ENCODE measurements around the gene GET3.
"Not testable (repeated sequence)": the region's sequence is repeated elsewhere in the genome, so short reads cannot be mapped to it uniquely, and the experiment has no call there.

The GET3 gene

GRCh38 chr19:12720296-12720695, 17.0 kb upstream of the GET3 start:
- no peaks in the 10 kb centered on the region for H3K9me3 ChIP-seq (ENCODE audit: insufficient read depth, low read length)
- peaks cover 7% of the 10 kb centered on the region for H3K4me1 ChIP-seq (ENCODE audit: insufficient read depth, insufficient read length)
- TF ChIP-seq SUZ12 (IDR thresholded peaks at IDR 0.05; ENCODE audit: extremely low read depth, insufficient read depth, insufficient read length) (no peak), ZNF274 (IDR thresholded peaks at IDR 0.05; ENCODE audit: low read depth, low read length) (no peak), YY1 (IDR thresholded peaks at IDR 0.05; ENCODE audit: insufficient read depth, insufficient read length) (no peak)
- no peak overlapping the region for H3K4me3 ChIP-seq (ENCODE audit: insufficient read length, low read depth)
- H3K27me3 ChIP-seq (ENCODE audit: insufficient read depth, insufficient read length) = no peaks in the 10 kb centered on the region
- peak overlapping the region; percentile 1 for H3K9ac ChIP-seq (ENCODE audit: insufficient read length, low read depth)
- H3K36me3 ChIP-seq (ENCODE audit: insufficient read depth, insufficient read length, low read length) = peaks cover 59% of the 10 kb centered on the region
- DNase-seq (ENCODE audit: low read depth, low spot score) = no peak

GRCh38 chr19:12720851-12721655, 16.2 kb upstream of the GET3 start:
- peak overlapping the region; percentile 94 for H3K9ac ChIP-seq (ENCODE audit: insufficient read length, low read depth)
- peaks cover 7% of the 10 kb centered on the region for H3K4me1 ChIP-seq (ENCODE audit: insufficient read depth, insufficient read length)
- DNase-seq (ENCODE audit: low read depth, low spot score) = no peak
- H3K36me3 ChIP-seq (ENCODE audit: insufficient read depth, insufficient read length, low read length) = peaks cover 51% of the 10 kb centered on the region
- no peaks in the 10 kb centered on the region for H3K27me3 ChIP-seq (ENCODE audit: insufficient read depth, insufficient read length)
- no peaks in the 10 kb centered on the region for H3K9me3 ChIP-seq (ENCODE audit: insufficient read depth, low read length)
- peak overlapping the region; percentile 80 for H3K4me3 ChIP-seq (ENCODE audit: insufficient read length, low read depth)
- TF ChIP-seq YY1 (IDR thresholded peaks at IDR 0.05; ENCODE audit: insufficient read depth, insufficient read length) = no peak
- no peak for TF ChIP-seq ZNF274 (IDR thresholded peaks at IDR 0.05; ENCODE audit: low read depth, low read length)
- TF ChIP-seq SUZ12 (IDR thresholded peaks at IDR 0.05; ENCODE audit: extremely low read depth, insufficient read depth, insufficient read length) = no peak

GRCh38 chr19:12721656-12722565, 15.4 kb upstream of the GET3 start:
- Histone ChIP-seq H3K36me3 (ENCODE audit: insufficient read depth, insufficient read length, low read length) (peaks cover 45% of the 10 kb centered on the region), H3K4me3 (ENCODE audit: insufficient read length, low read depth) (peak overlapping the region; percentile 80), H3K4me1 (ENCODE audit: insufficient read depth, insufficient read length) (peaks cover 7% of the 10 kb centered on the region), H3K9me3 (ENCODE audit: insufficient read depth, low read length) (no peaks in the 10 kb centered on the region), H3K27me3 (ENCODE audit: insufficient read depth, insufficient read length) (no peaks in the 10 kb centered on the region), H3K9ac (ENCODE audit: insufficient read length, low read depth) (peak overlapping the region; percentile 94)
- no peak for TF ChIP-seq YY1 (IDR thresholded peaks at IDR 0.05; ENCODE audit: insufficient read depth, insufficient read length)
- no peak for TF ChIP-seq SUZ12 (IDR thresholded peaks at IDR 0.05; ENCODE audit: extremely low read depth, insufficient read depth, insufficient read length)
- no peak for DNase-seq (ENCODE audit: low read depth, low spot score)

- peaks cover 39% of the 10 kb centered on the region for H3K36me3 ChIP-seq (ENCODE audit: insufficient read depth, insufficient read length, low read length)
- peak overlapping the region; percentile 94 for H3K9ac ChIP-seq (ENCODE audit: insufficient read length, low read depth)
- H3K4me3 ChIP-seq (ENCODE audit: insufficient read length, low read depth) = peak overlapping the region; percentile 80
- DNase-seq (ENCODE audit: low read depth, low spot score) = peak; percentile 98
- no peak for TF ChIP-seq YY1 (IDR thresholded peaks at IDR 0.05; ENCODE audit: insufficient read depth, insufficient read length)
- no peak for TF ChIP-seq ZNF274 (IDR thresholded peaks at IDR 0.05; ENCODE audit: low read depth, low read length)
- no peaks in the 10 kb centered on the region for H3K27me3 ChIP-seq (ENCODE audit: insufficient read depth, insufficient read length)
- no peaks in the 10 kb centered on the region for H3K9me3 ChIP-seq (ENCODE audit: insufficient read depth, low read length)
- H3K4me1 ChIP-seq (ENCODE audit: insufficient read depth, insufficient read length) = peaks cover 7% of the 10 kb centered on the region
These were observed 14.5 kb upstream of the GET3 start for GRCh38 chr19:12722566-12723380.

- TF ChIP-seq SUZ12 (IDR thresholded peaks at IDR 0.05; ENCODE audit: extremely low read depth, insufficient read depth, insufficient read length) (no peak), ZNF274 (IDR thresholded peaks at IDR 0.05; ENCODE audit: low read depth, low read length) (no peak), YY1 (IDR thresholded peaks at IDR 0.05; ENCODE audit: insufficient read depth, insufficient read length) (no peak)
- H3K9ac ChIP-seq (ENCODE audit: insufficient read length, low read depth) = peak overlapping the region; percentile 90
- DNase-seq (ENCODE audit: low read depth, low spot score) = no peak
- H3K36me3 ChIP-seq (ENCODE audit: insufficient read depth, insufficient read length, low read length) = peaks cover 38% of the 10 kb centered on the region
- peak overlapping the region; percentile 80 for H3K4me3 ChIP-seq (ENCODE audit: insufficient read length, low read depth)
- no peaks in the 10 kb centered on the region for H3K27me3 ChIP-seq (ENCODE audit: insufficient read depth, insufficient read length)
- no peaks in the 10 kb centered on the region for H3K9me3 ChIP-seq (ENCODE audit: insufficient read depth, low read length)
- H3K4me1 ChIP-seq (ENCODE audit: insufficient read depth, insufficient read length) = peaks cover 7% of the 10 kb centered on the region
These were observed 14.0 kb upstream of the GET3 start for GRCh38 chr19:12723381-12723640.

- peaks cover 4% of the 10 kb centered on the region for H3K4me1 ChIP-seq (ENCODE audit: insufficient read depth, insufficient read length)
- H3K36me3 ChIP-seq (ENCODE audit: insufficient read depth, insufficient read length, low read length) = peaks cover 38% of the 10 kb centered on the region
- peak; percentile 76 for DNase-seq (ENCODE audit: low read depth, low spot score)
- peak within 1 kb of the TSS; percentile 80 for H3K4me3 ChIP-seq (ENCODE audit: insufficient read length, low read depth)
- H3K9ac ChIP-seq (ENCODE audit: insufficient read length, low read depth) = peak within 1 kb of the TSS; percentile 90
- no peaks in the 10 kb centered on the region for H3K9me3 ChIP-seq (ENCODE audit: insufficient read depth, low read length)
- no peak for TF ChIP-seq SUZ12 (IDR thresholded peaks at IDR 0.05; ENCODE audit: extremely low read depth, insufficient read depth, insufficient read length)
- no peaks in the 10 kb centered on the region for H3K27me3 ChIP-seq (ENCODE audit: insufficient read depth, insufficient read length)
These were observed 13.5 kb upstream of the GET3 start, which contains the start of gene TNPO2 for GRCh38 chr19:12723641-12724426. TNPO2 (minus strand) TSS chr19:12723932; CDS start chr19:12720977, 2,955 bp downstream.

- H3K4me1 ChIP-seq (ENCODE audit: insufficient read depth, insufficient read length); H3K4me3 ChIP-seq (ENCODE audit: insufficient read length, low read depth); H3K9me3 ChIP-seq (ENCODE audit: insufficient read depth, low read length); H3K9ac ChIP-seq (ENCODE audit: insufficient read length, low read depth); H3K27me3 ChIP-seq (ENCODE audit: insufficient read depth, insufficient read length); DNase-seq (ENCODE audit: low read depth, low spot score): not testable (repeated sequence)
- peaks cover 40% of the 10 kb centered on the region for H3K36me3 ChIP-seq (ENCODE audit: insufficient read depth, insufficient read length, low read length)
These were observed 11.7 kb upstream of the GET3 start for GRCh38 chr19:12725612-12726011.
